Suprapubic skin (tissue), 4 donors: ENCODE results near the gene USP17L12. TPM values are rescaled to one million over a fixed set of nuclear protein-coding genes. Genes with fewer than 3 reads are reported as not detected.

Experiments
- total RNA-seq, 4 donors: library from RNA; depleted of rRNA; stranded (reverse); fragments of >200 nt; gene quantifications; one replicate each; pipeline ENCODE4 v1.1.0, GENCODE V29; 2016

The USP17L12 gene
- total RNA-seq, 4 donors from 2014 or later: not detected

Other genes with a start within 250 kb of the USP17L12 start
- not detected for gene FAM90A26, start 49.7 kb upstream of the USP17L12 start, total RNA-seq
- not detected for gene USP17L10, start 9.5 kb upstream of the USP17L12 start, total RNA-seq
- not detected for gene USP17L11, start 4.7 kb upstream of the USP17L12 start, total RNA-seq
- gene USP17L13, start 4.7 kb downstream of the USP17L12 start, total RNA-seq: not detected
- gene USP17L15, start 14.2 kb downstream of the USP17L12 start, total RNA-seq: not detected
- not detected for gene USP17L17, start 23.7 kb downstream of the USP17L12 start, total RNA-seq
- not detected for gene USP17L18, start 28.5 kb downstream of the USP17L12 start, total RNA-seq
- not detected for gene USP17L19, start 33.2 kb downstream of the USP17L12 start, total RNA-seq
- gene USP17L20, start 38.0 kb downstream of the USP17L12 start, total RNA-seq: not detected
- gene USP17L21, start 42.7 kb downstream of the USP17L12 start, total RNA-seq: not detected
- not detected for gene USP17L22, start 47.5 kb downstream of the USP17L12 start, total RNA-seq
- gene USP17L24, start 105.0 kb downstream of the USP17L12 start, total RNA-seq: not detected
- not detected for gene USP17L25, start 109.8 kb downstream of the USP17L12 start, total RNA-seq
- gene USP17L26, start 114.5 kb downstream of the USP17L12 start, total RNA-seq: not detected
- gene USP17L5, start 119.3 kb downstream of the USP17L12 start, total RNA-seq: not detected
- gene USP17L27, start 124.0 kb downstream of the USP17L12 start, total RNA-seq: not detected
- gene USP17L28, start 128.7 kb downstream of the USP17L12 start, total RNA-seq: not detected
- not detected for gene USP17L29, start 133.5 kb downstream of the USP17L12 start, total RNA-seq
- not detected for gene USP17L30, start 143.0 kb downstream of the USP17L12 start, total RNA-seq
- not detected for gene DEFB131A, start 224.3 kb downstream of the USP17L12 start, total RNA-seq